Measurements from ENCODE around the gene ZFYVE28.

ZFYVE28 gene

DNA sequence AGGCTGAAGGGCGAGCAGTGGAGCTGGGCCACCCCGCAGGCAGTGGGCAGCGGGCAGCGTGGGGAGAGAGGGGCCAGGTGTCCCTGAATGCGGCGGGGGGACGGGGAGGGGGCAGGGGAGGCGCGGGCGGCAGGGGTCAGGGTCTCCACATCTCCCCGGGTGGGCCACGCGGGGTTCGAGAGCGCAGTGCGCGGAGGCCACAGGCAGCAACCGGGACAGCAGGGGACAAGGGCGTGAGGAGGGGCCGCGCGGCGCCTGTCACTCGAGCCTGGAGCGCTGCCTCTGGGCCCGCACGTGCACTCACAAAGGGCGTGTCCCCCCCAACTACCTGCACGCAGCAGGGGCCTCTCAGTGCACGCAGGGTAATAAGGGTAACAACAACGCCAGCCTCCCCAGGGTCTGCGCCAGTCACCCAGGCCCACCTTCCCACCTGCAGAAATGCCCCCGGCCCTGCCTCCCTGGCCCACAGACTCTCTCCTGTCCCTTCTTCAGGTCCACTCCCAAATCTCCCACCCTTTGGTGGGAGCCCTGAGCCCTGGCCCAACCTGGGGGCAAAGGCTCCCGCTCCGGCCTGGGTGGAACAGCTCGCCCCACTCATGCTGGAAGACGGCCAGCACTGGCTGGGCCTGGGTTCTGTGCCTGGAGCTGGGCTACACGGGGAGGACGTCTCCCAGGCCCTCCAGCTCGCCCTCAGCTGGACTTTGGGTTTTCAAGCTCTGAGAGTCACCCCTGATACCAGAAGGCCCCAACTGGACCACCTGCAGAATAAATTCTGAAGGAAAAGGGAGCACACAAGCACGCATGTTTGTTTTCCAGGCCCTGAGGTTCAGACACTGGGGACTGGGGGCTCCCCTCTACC is 53.2 kb downstream of the ZFYVE28 start:
- no peak for DNase-seq

DNA sequence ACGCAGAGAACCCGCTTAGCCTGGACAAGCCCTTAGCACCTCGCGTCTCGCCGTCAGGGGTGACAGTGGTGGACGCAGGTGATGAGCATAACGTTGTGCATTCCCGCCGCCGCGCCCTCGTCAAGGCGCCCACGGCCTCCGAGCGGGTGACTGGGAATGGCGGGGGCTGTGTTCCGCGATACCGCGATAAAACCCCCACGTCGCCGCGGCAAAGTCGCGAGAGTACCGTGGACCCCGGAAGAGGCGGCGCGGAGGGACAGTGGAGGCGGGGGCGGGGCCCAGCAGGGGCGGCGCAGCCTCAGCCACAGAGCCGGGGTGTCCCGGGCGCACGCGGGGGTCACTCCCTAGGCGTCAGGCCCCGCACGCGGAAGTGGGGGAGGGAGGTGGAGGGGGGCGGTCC is 53.8 kb downstream of the ZFYVE28 start:
- DNase-seq: no peak

DNA sequence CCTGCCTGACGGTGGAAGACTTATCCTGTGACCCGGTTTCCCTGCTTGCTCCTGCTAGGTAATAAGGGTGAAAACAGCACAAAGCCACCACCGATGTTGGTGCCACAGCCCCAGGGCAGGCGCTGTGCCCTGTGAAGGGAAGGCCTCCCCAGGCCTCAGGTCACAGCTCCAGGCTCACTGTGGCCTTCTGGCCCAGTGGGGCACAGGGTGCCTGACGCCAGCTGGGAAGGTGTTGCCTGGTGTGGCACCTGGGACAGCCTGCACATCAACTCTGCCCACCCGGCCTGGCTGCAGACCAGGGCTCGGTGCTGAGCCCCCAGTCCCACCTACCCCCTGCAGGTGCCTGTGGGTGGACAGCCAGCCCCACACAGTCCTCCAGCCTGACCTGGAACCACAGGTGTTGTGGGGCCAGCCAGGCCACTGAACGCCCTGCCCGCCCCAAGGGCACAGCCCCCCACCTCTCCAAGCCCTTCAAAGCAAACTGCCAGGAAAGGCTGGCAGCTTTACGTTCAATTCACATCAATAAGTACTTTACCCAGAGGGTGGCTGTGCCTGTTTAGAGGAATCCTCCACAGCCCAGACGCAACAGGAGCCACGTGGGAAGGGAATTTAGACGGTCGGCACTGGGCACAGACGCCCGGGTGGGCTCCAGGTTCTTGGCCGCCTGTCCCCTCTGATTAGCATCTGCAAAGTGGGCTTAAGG is 54.3 kb downstream of the ZFYVE28 start:
- DNase-seq: no peak

DNA sequence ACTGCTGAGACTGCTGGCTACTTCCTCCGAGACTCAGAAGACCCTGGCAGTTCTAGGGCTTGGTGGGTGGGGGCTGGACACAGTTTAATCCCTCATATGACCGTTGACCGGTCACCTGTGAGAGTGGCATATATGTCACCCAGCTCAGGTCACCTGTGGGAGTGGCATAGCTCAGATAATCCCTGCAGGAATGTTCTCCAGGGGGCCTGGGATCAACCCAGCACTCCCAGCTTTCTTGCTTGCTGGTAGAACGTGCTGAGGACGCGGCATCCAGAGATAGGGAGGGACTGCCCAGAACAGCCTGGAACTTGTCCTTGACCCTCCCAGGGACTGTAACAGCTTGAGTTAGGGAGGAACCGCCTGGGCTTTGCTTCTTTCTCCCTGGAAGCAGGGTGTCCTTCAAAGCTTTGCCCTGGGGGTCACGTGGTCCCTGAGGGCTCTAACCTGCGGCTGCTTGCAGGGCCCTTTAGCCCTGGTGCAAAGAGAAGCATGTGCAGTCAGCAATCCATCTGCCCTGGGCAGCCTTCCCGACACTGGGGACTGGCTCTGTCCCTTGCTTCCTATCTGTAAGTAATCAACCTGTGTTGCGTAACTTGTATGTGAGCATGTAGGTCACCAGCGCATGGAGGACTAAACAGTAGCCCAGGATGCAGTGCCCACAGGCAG is 55.3 kb downstream of the ZFYVE28 start:
- DNase-seq: no peak

DNA sequence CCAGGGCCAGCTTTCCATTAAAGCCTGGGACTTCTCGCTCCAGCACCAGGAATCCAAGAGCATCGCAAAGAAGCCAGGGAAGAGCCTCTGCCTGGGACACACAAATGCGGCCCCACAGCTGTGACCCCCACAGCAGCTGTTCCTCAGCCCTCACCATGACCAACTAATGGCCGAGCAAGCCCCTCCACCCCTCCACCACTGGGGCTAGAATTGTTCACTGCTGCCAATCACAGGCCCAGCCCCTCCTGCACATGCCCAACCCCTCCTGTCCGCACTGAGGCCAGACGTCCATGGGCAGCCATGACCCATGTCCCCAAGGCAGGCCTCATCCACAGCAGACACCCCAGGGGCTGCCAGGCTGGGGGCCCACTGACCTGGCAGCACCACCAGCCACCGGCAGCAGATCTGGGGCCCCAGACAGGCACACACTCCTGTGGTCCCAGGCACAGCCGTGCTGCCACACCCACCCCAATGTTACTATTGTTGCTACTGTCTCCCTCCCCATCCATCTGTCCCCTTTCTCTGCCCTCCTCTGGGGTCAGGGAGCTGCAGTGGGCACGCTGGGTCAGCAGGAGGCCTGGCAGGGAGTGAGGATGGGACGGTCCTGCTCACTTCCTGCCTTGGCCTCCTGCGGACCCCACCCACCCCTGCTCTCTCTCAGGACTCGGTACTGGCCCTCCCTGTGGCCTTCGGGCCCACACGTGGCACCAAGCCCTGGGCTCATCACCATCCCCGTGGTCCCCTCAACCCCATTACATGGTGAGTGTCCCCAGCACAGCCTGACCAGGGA is 56.0 kb downstream of the ZFYVE28 start:
- no peak for DNase-seq

DNA sequence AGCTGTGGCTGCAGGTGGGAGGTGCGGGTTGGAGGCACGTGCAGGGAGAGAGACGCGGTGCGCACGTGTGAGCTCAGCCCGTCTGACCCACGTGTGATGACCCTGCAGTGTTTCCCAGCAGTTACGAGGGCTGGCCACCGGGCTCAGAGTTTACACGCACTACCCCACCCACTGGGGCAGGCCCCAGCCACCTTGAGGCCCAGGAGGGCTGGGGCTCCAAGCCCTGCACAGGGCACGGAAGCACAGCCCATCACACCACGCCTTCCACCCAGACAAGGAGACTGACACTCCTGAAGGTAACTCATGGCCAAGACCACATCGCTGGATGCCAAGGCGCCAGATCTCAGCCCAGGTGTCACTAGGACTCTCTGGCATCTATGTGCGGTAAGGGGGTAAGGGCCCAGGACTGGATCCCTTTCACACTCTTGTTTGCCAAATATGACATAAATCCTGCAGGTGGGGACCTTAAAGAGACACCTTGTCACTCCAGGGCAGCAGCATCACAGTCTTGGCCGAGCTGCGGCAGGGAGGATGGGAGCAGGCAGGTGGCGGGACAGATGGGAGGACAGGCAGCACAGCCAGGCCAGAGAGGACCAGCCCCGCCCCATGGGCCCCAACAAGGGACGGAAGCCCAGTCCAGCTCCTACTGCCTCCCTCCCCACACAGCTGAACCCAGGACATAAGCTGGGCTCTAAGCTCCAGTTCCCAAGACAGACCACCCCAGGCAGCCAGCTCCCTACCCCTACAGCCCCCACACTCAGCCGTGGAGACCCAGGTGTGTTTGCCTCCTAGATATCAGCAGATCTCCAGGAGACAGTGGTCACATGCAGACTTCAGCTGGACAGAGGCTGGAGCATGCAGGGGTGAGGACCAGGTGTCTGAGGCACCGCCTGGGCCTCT is 56.8 kb downstream of the ZFYVE28 start:
- no peak for DNase-seq

GRCh38 chr4:2360396-2360730 is 58.1 kb downstream of the ZFYVE28 start:
- DNase-seq: no peak

DNA sequence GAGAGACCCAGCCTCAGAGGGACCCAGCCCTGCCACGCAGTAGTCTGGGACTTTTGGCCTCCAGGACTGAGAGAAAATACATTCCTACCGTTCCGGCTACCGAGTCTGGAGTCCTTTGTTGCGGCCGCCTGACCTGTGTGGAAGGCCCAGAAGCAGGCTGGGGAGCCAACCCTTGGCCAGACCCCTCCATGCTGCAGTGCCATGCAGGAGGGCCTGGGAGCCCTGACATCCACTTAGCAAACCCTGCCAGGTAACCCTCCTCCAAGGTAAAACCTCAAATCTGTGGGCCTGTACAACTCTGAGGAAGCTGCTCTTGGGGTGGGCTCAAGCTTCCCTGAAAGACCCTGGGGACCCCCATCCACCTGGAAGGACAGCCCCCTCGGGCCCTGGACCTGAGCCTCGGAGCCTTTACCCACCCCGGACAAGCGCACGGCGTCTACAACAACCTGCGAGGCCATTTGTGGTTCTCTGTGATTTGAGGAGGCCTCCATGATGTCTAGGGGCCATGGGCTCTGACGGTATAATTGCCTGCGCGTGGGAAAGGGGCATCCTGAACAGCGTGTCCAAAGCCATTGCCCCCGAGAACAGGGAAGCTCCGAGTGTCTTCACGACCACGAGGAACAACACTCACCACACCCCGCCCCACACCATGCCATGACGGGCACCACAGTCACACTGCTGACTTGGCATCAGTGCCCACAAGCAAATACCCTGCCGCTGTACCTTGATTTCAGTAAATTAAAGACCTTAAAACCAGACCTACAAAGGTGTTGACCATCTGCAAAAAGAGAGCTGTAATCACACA is 58.7 kb downstream of the ZFYVE28 start:
- DNase-seq: no peak

DNA sequence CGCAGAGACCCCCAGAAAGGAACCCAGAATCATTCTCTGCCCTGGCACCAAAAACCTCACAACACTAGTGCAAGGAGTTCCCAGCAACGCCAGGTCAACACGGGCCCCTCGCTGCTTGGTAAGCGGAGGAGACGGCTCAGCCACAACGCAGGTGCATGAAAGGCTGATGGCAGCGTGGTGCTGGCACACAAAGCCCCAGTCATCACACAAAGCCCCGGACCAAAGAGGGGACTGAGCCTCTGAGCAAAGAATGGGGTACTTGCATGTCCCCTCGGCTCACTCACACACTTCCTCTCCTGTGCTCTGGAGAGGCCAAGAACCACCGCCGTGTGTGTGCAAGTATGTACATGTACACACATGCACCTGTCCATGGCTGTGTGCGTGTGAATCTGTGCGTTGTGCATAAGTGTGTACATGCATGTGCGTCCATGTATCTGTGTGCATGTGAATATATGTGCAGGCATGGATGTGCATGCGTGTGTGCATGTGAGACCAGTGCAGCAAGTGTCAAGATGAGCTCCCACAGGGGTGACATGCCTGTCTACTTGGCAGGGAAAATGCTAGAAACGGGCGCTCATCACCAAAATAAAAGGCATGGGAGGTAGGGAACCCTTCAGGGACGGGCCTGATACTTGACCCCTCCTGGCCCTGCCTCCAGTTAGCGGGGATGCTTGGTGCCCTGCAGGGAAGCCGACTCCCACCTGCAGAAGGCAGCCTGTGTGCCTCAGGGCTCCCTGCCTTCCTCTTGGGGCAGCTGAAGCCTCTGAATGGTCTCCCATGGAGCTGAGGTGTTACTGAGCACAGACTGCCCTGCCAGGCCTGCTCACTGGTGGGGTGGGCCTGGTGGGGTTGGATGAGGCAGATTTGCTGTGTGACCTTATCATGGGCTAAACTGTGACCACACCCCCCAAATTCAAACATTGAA is 60.4 kb downstream of the ZFYVE28 start:
- no peak for DNase-seq

- DNase-seq: no peak
Measured at GRCh38 chr4:2356123-2357069, 62.0 kb downstream of the ZFYVE28 start.

GRCh38 chr4:2354760-2355159 is 63.7 kb downstream of the ZFYVE28 start:
- no peak for DNase-seq

DNA sequence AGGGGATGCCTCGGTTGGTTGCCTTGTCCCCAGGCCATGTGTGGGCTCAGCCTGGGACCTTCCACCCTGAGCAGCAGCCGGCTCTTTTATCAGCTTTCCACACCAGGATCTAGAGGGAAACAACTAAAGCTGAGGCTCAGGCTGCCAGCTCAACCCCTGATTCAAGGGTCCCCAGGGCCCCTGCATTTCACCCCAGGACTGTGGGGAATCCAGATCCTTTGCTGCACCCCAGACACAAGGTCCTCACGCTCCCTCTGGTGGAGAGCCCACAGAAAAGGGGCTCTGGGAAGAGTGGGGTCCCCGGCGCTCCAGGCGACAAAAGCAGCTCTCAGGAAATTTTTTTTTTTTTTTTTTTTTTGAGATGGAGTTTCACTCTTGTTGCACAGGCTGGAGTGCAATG is 64.3 kb downstream of the ZFYVE28 start:
- no peak for DNase-seq

GRCh38 chr4:2353222-2354107 is 65.0 kb downstream of the ZFYVE28 start:
- no peak for DNase-seq

GRCh38 chr4:2352729-2353221 is 65.7 kb downstream of the ZFYVE28 start:
- no peak for DNase-seq

DNA sequence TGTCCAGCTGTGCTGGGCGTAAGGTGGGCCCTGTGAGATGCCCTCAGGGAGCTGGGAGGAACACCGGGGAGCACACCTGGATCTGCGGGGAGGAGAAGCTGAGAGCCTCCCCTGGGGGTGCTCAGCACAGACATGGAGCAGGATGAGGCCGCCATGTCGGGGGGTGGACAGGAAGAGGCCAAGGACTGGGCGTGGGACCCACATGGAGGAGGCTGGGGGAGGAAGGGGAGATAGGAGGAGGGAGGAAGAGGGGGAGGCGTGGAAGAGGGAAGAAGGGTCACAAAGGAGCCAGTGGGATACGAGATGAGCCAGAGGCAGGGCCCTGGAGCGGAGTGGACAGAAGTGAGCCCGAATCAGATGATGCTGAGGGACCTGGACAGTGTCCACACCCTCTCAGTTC is 66.3 kb downstream of the ZFYVE28 start:
- no peak for DNase-seq

DNA sequence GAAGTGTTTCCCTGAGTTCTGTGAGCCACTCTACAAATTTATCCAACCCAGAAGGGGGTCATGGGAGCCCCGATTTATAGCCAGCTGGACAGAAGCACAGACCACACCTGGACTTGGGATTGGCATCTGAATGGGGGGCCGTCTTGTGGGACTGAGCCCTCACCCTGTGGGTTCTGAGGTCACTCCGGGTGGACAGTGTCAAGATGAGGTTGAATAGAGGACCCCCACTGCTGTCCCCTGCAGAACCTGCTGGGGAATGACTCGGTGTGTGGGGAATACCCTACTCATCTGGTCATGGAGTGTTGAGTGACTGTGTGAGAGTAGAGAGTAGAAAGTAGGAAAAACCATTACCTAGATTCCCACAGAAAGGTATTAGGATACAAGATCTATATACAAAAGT is 67.5 kb downstream of the ZFYVE28 start:
- no peak for DNase-seq

DNA sequence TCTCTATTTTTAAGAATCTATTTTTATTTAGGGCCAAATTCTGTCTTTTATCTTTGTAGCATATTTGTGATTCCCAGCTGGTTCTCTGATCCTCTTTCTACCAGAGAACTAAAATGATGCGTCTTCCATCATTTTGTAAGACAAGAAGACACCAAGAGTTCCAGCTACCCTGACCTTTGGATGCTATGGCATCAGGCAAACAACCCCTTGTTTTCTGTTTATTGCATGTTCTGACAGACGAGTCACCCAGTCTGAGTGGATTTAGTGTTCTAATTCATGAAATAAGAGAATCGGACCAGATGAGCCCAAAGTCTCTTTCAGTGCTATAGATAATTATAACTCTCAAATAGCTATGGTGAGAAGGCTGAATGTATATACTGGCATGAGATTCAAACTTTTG is 69.7 kb downstream of the ZFYVE28 start:
- DNase-seq: no peak

GRCh38 chr4:2347190-2347589 is 71.3 kb downstream of the ZFYVE28 start:
- DNase-seq: no peak
